HCT116 (cell line): ENCODE data around the gene C9orf72. TPM values are rescaled to one million over a fixed set of nuclear protein-coding genes. Genes with fewer than 3 reads are reported as not detected.

Experiments
- ATAC-seq: fragments of 200-7000 bp; cut with Tn5 transposase; 2 replicates; pipeline ENCODE4 v1.9.1; 2020; ENCODE audit warnings: mild to moderate bottlenecking, moderate library complexity
- BruUV-seq: library from RNA; stranded (reverse); fragments of 400-500 nt; replicated peaks from 2 replicates; lab custom pipeline; 2021; lab: Mats Ljungman, UMichigan
- CTCF ChIA-PET: fragments of 300-600 bp; sonication (Branson Sonifier 250); formaldehyde crosslinking; loops from one replicate; lab custom pipeline; 2021; ENCODE audit warnings: antibody characterized with exemption; lab: Charles Lee
- POLR2A ChIA-PET: fragments of 300-600, 350-600 bp; sonication (Branson Sonifier 250); formaldehyde crosslinking; loops from one replicate; lab custom pipeline; 2021; ENCODE audit warnings: antibody characterized with exemption; lab: Charles Lee
- RAD21 ChIA-PET, 2 experiments: fragments of 300-600 bp; sonication (Branson Sonifier 250); formaldehyde crosslinking; loops; one replicate each; lab custom pipeline; 2023; ENCODE audit warnings: low total read pairs in 2 of 2; ENCODE audit not compliant: uncharacterized antibody in 2 of 2, unreplicated experiment in 2 of 2, low non-redundant PET in 1 of 2; lab: Charles Lee
- DNase-seq: peaks from one replicate; pipeline ENCODE4 v3.0.0-alpha.2; 2010; ENCODE audit warnings: low read depth, low spot score
- H2AFZ ChIP-seq: fragments of 200-600 bp; shearing (Covaris generic), sonication (generic); 2 replicates; pipeline ENCODE4 v1.6.1; 2017; ENCODE audit warnings: low read depth, mixed run types, mixed read lengths, antibody characterized with exemption, low read length; ENCODE audit not compliant: poor library complexity, severe bottlenecking
- H3K27ac ChIP-seq: 2 replicates; pipeline ENCODE4 v1.5.1; 2012; ENCODE audit warnings: low read depth, low read length
- H3K27me3 ChIP-seq: fragments of 200-600 bp; sonication (generic); 2 replicates; pipeline ENCODE4 v1.6.1; 2016; ENCODE audit warnings: mixed run types, low read length, mixed read lengths; ENCODE audit not compliant: insufficient read depth
- H3K36me3 ChIP-seq, 2 experiments: fragments of 200-500 bp in 1 of 2; fragments of 200-600 bp in 1 of 2; sonication (Bioruptor generic) in 1 of 2; sonication (generic) in 1 of 2; 2 replicates each; pipeline versions ENCODE4 v1.5.1 to v1.6.1; 2014 to 2016; ENCODE audit warnings: low read length in 2 of 2, inconsistent platforms in 1 of 2, mixed read lengths in 1 of 2, mixed run types in 1 of 2; ENCODE audit not compliant: insufficient read depth in 2 of 2, control insufficient read depth in 1 of 2
- H3K4me1 ChIP-seq, 2 experiments: fragments of 200-600 bp in 1 of 2; sonication (generic) in 1 of 2; 2 replicates each; pipeline versions ENCODE4 v1.5.1 to v1.6.1; 2012 to 2017; ENCODE audit warnings: low read length in 2 of 2, inconsistent platforms in 1 of 2, mild to moderate bottlenecking in 1 of 2, mixed read lengths in 1 of 2, mixed run types in 1 of 2, moderate library complexity in 1 of 2; ENCODE audit not compliant: insufficient read depth in 2 of 2, control insufficient read depth in 1 of 2
- H3K4me2 ChIP-seq: fragments of 200-600 bp; sonication (generic); 2 replicates; pipeline ENCODE4 v1.6.1; 2017; ENCODE audit warnings: mixed run types, low read length, mixed read lengths
- H3K4me3 ChIP-seq, 2 experiments: fragments of 200-600 bp in 1 of 2; sonication (generic) in 1 of 2; replicated peaks in 1 of 2; 2 replicates each; pipeline ENCODE4 v1.5.1; 2011 to 2016; ENCODE audit warnings: low read length in 2 of 2, control low read depth in 1 of 2, low read depth in 1 of 2, mild to moderate bottlenecking in 1 of 2, mixed read lengths in 1 of 2, mixed run types in 1 of 2
- H3K79me2 ChIP-seq: fragments of 200-600 bp; sonication (generic); 2 replicates; pipeline ENCODE4 v1.6.1; 2017; ENCODE audit warnings: mild to moderate bottlenecking, mixed run types, low read length, moderate library complexity, mixed read lengths; ENCODE audit not compliant: insufficient read depth
- H3K9ac ChIP-seq: fragments of 200-600 bp; sonication (generic); 2 replicates; pipeline ENCODE4 v1.6.1; 2016; ENCODE audit warnings: low read length, mixed read lengths
- H3K9me2 ChIP-seq: fragments of 200-600 bp; sonication (generic), shearing (Covaris generic); 2 replicates; pipeline ENCODE4 v1.6.1; 2017; ENCODE audit warnings: mixed run types, mild to moderate bottlenecking, moderate library complexity; ENCODE audit not compliant: insufficient read depth
- H3K9me3 ChIP-seq, 2 experiments: fragments of 200-500 bp in 1 of 2; fragments of 200-600 bp in 1 of 2; sonication (Bioruptor generic) in 1 of 2; sonication (generic) in 1 of 2; 2 replicates each; pipeline ENCODE4 v1.6.1; 2014 to 2017; ENCODE audit warnings: low read length in 2 of 2, mixed read lengths in 2 of 2, inconsistent platforms in 1 of 2, low read depth in 1 of 2, mild to moderate bottlenecking in 1 of 2, mixed run types in 1 of 2, moderate library complexity in 1 of 2; ENCODE audit not compliant: control insufficient read depth in 1 of 2, insufficient read depth in 1 of 2
- H4K20me1 ChIP-seq: fragments of 200-600 bp; sonication (generic), shearing (Covaris generic); 2 replicates; pipeline ENCODE4 v1.6.1; 2017; ENCODE audit warnings: mixed run types, mild to moderate bottlenecking, moderate library complexity; ENCODE audit not compliant: insufficient read depth
- CTCF ChIP-seq, 3 experiments: fragments of 200-600 bp in 1 of 3; sonication (generic) in 1 of 3; IDR thresholded peaks in 2 of 3; conservative IDR thresholded peaks in 1 of 3; 2 replicates each; pipeline ENCODE4 v1.5.1; 2012 to 2017; ENCODE audit warnings: low read depth in 2 of 3, low read length in 2 of 3, antibody characterized with exemption in 1 of 3, borderline replicate concordance in 1 of 3, control low read depth in 1 of 3, mild to moderate bottlenecking in 1 of 3, mixed read lengths in 1 of 3, mixed run types in 1 of 3, moderate library complexity in 1 of 3; ENCODE audit not compliant: insufficient read depth in 1 of 3
- RAD21 ChIP-seq: IDR thresholded peaks from 2 replicates; pipeline ENCODE4 v1.6.1; 2012; ENCODE audit warnings: low read depth, mild to moderate bottlenecking
- REST ChIP-seq: IDR thresholded peaks from 2 replicates; pipeline ENCODE4 v1.6.1; 2012; ENCODE audit warnings: low read depth
- TCF7L2 ChIP-seq: IDR thresholded peaks from 2 replicates; pipeline ENCODE4 v1.7.0; 2011; ENCODE audit warnings: borderline replicate concordance, inconsistent platforms; ENCODE audit not compliant: insufficient read depth, insufficient read length; ENCODE audit errors: extremely low read depth
- ZBTB33 ChIP-seq: IDR thresholded peaks from 2 replicates; pipeline ENCODE4 v1.6.1; 2011; ENCODE audit warnings: mild to moderate bottlenecking, low read length, moderate library complexity; ENCODE audit not compliant: insufficient replicate concordance; ENCODE audit errors: extremely low read depth
- intact Hi-C: fragments of 100-400 bp; cut with micrococcal nuclease; formaldehyde crosslinking; loops from 2 replicates; pipeline ENCODE4 v1.10.0; 2022
- total RNA-seq: library from RNA; stranded (reverse); gene quantifications from one replicate; pipeline ENCODE4 v1.2.1, GENCODE V29; 2021; ENCODE audit not compliant: unreplicated experiment

Gene C9orf72
- total RNA-seq, 1 experiment from 2014 or later, result 12.0 TPM

GRCh38 chr9:27548055-27548741 is 25.1 kb downstream of the C9orf72 start:
- DNase-seq, result peak; percentile 19
- no peaks in the 10 kb centered on the region for H3K79me2 ChIP-seq
- no peaks in the 10 kb centered on the region for H3K9me3 ChIP-seq
- RAD21 ChIA-PET, result interaction anchor here in 1 of 2 experiments (0.7 kb wide), 1 partner anchor 50 kb away, joined by 3 read pairs; no protein-coding TSS in a partner anchor
- intact Hi-C loops, result loop anchor here (1.0 kb wide), 2 partner anchors 215 to 301 kb away; no protein-coding TSS in a partner anchor
- POLR2A ChIA-PET, result no interaction called here
- no peak overlapping the region for H3K4me3 ChIP-seq
- H3K27ac ChIP-seq, result no peak overlapping the region
- no peaks in the 10 kb centered on the region for H3K27me3 ChIP-seq
- no TSS peak for BruUV-seq
- no peak overlapping the region for H2AFZ ChIP-seq
- no peaks in the 10 kb centered on the region for H3K4me1 ChIP-seq
- no peak overlapping the region for H3K4me2 ChIP-seq
- no peaks in the 10 kb centered on the region for H3K9me2 ChIP-seq
- CTCF ChIA-PET, result interaction anchor here (0.7 to 3.2 kb wide), 2 partner anchors 14 to 215 kb away, joined by 3 to 18 read pairs; no protein-coding TSS in a partner anchor
- no peaks in the 10 kb centered on the region for H4K20me1 ChIP-seq
- H3K9ac ChIP-seq, result no peak overlapping the region
- TF ChIP-seq REST (no peak), RAD21 (peak; percentile 60), TCF7L2 (no peak), ZBTB33 (no peak), CTCF (IDR thresholded peaks at IDR 0.05 in 2 of 3, conservative IDR thresholded peaks at IDR 0.05 in 1 of 3; ENCODE audit: borderline replicate concordance in 1 of 3, insufficient read depth in 1 of 3, low read depth in 2 of 3, low read length in 2 of 3) (peak; percentile 21 to 57 (median 33); a peak in 4 of 6 replicates)
- ATAC-seq, result peak; percentile 62; the same call in 1 of the 2 replicates
- H3K36me3 ChIP-seq, result no peaks in the 10 kb centered on the region
